RWPE2 (cell line): Measurements from ENCODE around the gene STX18.

ENCODE experiments used
- ATAC-seq: fragments of 200-7000 bp; cut with Tn5 transposase; 3 replicates; pipeline ENCODE4 v1.9.1; 2021; ENCODE audit warnings: low read depth
- DNase-seq: peaks from one replicate; pipeline ENCODE4 v3.0.0-alpha.2; 2020; ENCODE audit warnings: low spot score
- H3K27ac ChIP-seq: fragments of 450-650 bp; 2 replicates; pipeline ENCODE4 v1.5.1; 2017; ENCODE audit warnings: mild to moderate bottlenecking; ENCODE audit not compliant: poor library complexity, severe bottlenecking
- H3K27me3 ChIP-seq: fragments of 250-450 bp; sonication (Bioruptor Pico); 2 replicates; pipeline ENCODE4 v1.5.1; 2021; ENCODE audit warnings: mild to moderate bottlenecking, moderate library complexity; ENCODE audit not compliant: insufficient read depth, poor library complexity, severe bottlenecking
- H3K36me3 ChIP-seq: fragments of 250-450 bp; sonication (Bioruptor Pico); 2 replicates; pipeline ENCODE4 v1.5.1; 2020; ENCODE audit warnings: low read depth, mild to moderate bottlenecking, moderate library complexity
- H3K4me1 ChIP-seq: fragments of 250-450 bp; sonication (Bioruptor Pico); 2 replicates; pipeline ENCODE4 v1.5.1; 2021; ENCODE audit warnings: mild to moderate bottlenecking, moderate library complexity; ENCODE audit not compliant: insufficient read depth, poor library complexity, severe bottlenecking
- H3K4me3 ChIP-seq: fragments of 250-450 bp; sonication (Bioruptor Pico); 2 replicates; pipeline ENCODE4 v1.5.1; 2021; ENCODE audit warnings: mild to moderate bottlenecking, moderate library complexity; ENCODE audit not compliant: severe bottlenecking
- H3K9me3 ChIP-seq: fragments of 250-450 bp; sonication (Bioruptor Pico); 2 replicates; pipeline ENCODE4 v1.5.1; 2021; ENCODE audit warnings: mild to moderate bottlenecking, moderate library complexity; ENCODE audit not compliant: severe bottlenecking
- CTCF ChIP-seq: fragments of 450-650 bp; IDR thresholded peaks from one replicate; pipeline ENCODE4 v1.5.1; 2017; ENCODE audit warnings: mild to moderate bottlenecking, moderate library complexity; ENCODE audit not compliant: poor library complexity, severe bottlenecking

The STX18 gene

GRCh38 chr4:4430492-4431195, 111.2 kb downstream of the STX18 start:
- no peak for DNase-seq
- peaks cover 3% of the 10 kb centered on the region for H3K4me1 ChIP-seq
- peak; percentile 88 for ATAC-seq

GRCh38 chr4:4428966-4429875, 112.6 kb downstream of the STX18 start:
- ATAC-seq = no peak
- H3K27me3 ChIP-seq = no peaks in the 10 kb centered on the region
- no peaks in the 10 kb centered on the region; the same call in 1 of the 2 replicates for H3K36me3 ChIP-seq
- no peak for DNase-seq
- peaks cover 3% of the 10 kb centered on the region for H3K4me1 ChIP-seq
- no peak overlapping the region for H3K27ac ChIP-seq
- TF ChIP-seq CTCF = no peak
- no peak overlapping the region for H3K4me3 ChIP-seq
- H3K9me3 ChIP-seq = no peaks in the 10 kb centered on the region

More at GRCh38 chr4:4430492-4431195, 111.2 kb downstream of the STX18 start:
- Histone ChIP-seq H3K9me3 (no peaks in the 10 kb centered on the region), H3K36me3 (no peaks in the 10 kb centered on the region; the same call in 1 of the 2 replicates), H3K27me3 (no peaks in the 10 kb centered on the region), H3K27ac (no peak overlapping the region), H3K4me3 (no peak overlapping the region)
- TF ChIP-seq CTCF = peak; percentile 83

- DNase-seq = no peak
- Histone ChIP-seq H3K36me3 (no peaks in the 10 kb centered on the region; the same call in 1 of the 2 replicates), H3K4me3 (no peak overlapping the region), H3K27ac (no peak overlapping the region), H3K27me3 (no peaks in the 10 kb centered on the region), H3K4me1 (peaks cover 3% of the 10 kb centered on the region), H3K9me3 (no peaks in the 10 kb centered on the region)
- ATAC-seq = no peak
- no peak for TF ChIP-seq CTCF
These were observed 114.0 kb downstream of the STX18 start for GRCh38 chr4:4427886-4428285.

- no peaks in the 10 kb centered on the region for H3K9me3 ChIP-seq
- DNase-seq (no peak), ATAC-seq (no peak)
- H3K4me1 ChIP-seq = peaks cover 3% of the 10 kb centered on the region
- no peaks in the 10 kb centered on the region for H3K27me3 ChIP-seq
- no peak for TF ChIP-seq CTCF
- H3K27ac ChIP-seq = no peak overlapping the region
- no peak overlapping the region for H3K4me3 ChIP-seq
- H3K36me3 ChIP-seq = no peaks in the 10 kb centered on the region; the same call in 1 of the 2 replicates
These were observed 114.6 kb downstream of the STX18 start for GRCh38 chr4:4427121-4427870.
